NCI-H524 treated with DMSO at 0.1 percent for 48 hours (cell line): Measurements from ENCODE around the gene MYLK3.

Source experiments
- DNase-seq: peaks from one replicate; lab custom pipeline; 2025; lab: John Stamatoyannopoulos, UW

MYLK3 gene

DNA sequence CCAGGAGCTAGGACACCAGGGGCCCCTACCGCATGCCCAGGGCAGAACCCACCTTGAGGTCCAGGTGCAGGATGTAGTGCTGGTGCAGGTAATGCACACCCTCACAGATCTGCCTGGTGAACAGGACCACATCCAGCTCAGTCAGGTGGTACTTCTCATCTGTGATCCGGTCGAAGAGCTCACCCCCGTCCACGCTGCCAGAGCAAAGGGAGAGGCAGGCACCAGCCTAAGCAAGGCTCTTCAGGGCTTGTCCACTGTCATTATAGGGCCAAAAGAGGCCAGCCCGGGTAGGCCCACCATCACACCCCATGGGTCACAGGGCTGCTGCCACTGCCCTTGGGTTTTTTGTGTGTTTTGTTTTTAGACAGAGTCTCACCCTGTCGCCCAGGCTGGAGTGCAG lies 21.0 kb downstream of the MYLK3 start:
- no peak for DNase-seq

DNA sequence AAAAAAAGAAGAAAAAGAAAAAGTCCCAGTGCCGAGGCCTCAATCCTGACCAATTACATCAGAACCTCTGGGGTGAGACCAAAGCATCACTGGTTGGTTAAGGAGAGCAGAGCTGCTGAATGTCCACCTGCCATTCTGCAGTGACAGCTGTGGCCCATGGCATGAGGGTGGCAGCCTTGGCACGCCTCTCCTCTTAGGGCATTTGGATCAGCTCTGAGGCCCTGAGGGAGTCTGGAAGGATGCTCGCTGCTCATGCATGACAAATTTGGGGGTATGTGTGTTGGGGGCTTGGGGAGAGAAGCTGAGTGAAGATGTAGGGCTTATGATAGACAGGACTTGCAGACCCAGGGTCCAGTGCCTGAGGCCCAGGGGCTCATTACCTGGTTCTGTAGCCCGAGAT lies 26.3 kb downstream of the MYLK3 start:
- DNase-seq = no peak

DNA sequence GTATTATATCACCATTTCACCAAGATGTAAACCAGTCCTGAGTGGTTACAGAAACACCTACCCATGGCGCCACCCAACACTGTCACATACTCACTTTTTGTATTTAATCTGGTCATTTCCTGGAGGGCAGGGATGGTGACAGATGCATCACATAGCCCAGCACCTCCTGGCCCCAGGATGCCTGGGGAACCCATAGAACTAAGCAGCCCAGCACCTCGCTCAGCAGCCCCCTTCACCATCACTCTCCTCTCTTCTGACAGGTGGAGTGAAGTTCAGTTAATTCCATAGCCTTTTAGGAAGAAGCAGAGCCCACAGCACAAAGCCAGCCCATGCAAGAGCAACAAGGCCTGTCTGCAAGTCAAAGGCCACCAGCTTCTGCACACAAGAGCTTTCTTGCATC lies 27.5 kb downstream of the MYLK3 start:
- no peak for DNase-seq

DNA sequence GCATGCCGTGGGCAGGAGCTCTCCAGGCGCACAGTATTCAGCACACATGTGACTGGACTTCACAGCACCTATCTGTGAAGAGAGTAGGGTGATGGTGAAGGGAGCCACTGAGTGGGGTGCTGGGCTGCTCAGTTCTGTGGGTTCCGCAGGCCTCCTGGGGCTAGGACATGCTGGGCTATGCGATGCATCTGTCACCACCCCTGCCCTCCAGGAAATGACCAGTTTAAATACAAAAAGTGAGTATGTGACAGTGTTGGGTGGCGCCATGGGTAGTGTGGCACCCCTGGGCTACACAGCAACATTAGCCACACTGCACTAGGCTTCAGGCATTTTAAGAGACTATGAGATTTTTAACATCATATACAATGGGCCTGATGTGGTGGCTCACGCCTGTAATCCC lies 28.6 kb downstream of the MYLK3 start:
- no peak for DNase-seq

DNA sequence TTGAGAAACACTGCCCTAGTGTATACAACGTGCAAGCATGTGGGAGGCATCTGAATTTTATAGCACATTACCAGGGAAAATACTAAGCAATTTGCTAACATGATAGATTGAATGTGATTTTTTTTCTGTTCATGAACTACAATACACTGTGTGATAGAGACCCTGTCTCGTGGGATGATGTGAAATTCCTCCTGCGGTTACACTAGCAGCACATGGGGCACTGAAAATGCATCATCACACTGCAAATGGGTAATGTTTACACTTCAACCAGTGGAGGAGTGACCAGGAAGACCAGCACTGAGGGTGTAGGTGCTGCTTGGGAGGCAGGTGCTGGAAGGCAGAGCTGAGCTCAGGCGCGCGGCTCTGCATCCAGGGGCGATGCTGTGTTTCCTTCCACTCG lies 29.9 kb downstream of the MYLK3 start:
- DNase-seq = no peak

DNA sequence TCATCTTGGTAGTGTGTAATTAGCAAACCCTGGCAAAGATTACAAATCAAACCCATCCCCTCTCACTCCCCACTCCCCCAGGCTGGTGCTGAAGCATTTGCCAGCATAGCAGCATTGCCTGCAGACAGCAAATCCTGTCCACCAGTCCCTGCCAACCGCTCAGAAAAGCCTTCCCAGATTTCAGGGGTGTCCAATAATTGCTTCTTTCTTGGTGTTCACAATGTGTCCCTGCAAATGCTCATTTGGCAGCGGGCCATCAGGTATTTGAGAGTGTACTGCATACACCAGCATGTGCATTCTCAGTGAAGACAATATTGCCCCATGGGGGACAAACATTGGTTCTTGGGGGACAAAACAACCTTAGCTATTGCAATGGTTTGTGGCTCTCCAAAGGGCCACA lies 30.5 kb downstream of the MYLK3 start:
- DNase-seq = no peak

DNA sequence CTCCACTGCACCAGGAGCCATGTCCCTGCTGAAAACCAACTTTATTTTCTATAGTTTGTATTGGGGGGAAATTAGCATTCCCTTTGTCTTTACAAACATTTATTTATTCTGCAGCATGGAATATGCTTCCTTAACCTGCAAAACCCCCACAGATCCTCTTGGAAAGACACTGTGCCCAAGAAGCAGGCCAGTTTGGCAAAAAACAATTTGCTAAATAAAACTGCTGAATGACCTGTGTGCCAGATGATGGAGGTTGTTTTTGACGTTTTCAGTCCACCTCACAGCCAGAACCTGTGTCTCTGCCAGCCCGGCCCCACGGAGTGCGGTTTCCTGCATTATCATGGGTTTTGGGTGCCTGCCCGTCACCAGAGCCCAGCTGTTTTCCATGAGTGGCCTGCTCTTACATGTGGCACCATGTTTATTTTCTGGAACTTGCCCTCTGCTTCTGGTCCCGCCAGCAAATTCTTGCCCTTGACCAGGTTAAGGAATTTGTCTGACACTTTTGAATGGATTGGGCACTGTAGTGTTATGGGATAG lies 32.3 kb downstream of the MYLK3 start:
- DNase-seq = no peak

DNA sequence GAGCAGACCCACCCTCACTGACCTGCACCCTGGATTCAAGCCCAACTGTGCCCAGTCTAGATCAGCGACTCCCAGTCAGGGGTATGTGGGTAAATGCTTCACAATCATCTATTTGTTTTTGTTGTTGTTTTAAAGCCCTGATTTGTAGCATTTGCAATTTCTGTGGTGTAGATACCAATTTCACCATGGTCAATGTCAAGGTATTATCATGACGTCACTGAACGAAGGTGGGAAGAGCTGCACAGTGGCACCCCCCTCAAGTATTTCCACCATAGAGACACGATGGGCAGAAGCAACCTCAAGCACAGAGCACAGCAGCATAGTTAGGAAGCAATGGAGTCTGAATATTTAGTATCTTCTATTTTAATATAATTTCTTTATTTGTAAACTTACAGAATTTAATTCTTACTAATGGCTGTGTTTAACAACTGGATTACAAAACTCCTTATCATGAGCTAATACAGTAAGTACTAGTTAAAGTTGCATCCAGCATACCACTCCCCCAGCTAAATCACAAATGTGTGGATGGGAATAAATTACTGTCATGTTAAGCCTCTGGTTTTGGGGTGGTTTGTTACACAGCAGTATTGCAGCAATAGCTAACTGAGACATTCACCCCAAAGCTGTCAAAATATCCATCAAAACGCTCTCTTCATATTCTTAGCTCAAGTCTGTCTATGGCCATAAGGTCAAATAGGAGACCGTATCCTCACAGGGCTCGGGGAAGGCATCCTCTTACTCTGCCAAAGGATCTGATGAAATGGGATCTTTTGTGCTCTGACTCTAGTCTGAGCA lies 33.1 kb downstream of the MYLK3 start:
- no peak for DNase-seq

DNA sequence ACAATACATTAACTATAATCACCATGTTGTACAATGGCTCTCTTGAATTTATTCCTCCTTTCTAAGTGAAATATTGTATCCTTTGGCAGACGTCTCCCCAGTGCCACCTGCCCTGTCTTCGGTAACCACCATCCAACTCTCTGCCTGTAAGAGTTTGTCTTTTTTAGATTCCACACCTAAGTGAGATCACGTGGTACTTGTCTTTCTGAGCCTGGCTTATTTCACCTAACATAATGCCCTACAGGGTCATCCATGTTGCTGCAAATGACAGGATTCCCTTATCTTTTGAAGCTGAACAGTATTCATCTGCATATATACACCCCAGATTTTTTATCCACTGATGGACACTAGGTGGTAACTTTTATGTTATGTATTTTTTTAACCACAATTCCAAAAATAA lies 34.5 kb downstream of the MYLK3 start:
- no peak for DNase-seq

DNA sequence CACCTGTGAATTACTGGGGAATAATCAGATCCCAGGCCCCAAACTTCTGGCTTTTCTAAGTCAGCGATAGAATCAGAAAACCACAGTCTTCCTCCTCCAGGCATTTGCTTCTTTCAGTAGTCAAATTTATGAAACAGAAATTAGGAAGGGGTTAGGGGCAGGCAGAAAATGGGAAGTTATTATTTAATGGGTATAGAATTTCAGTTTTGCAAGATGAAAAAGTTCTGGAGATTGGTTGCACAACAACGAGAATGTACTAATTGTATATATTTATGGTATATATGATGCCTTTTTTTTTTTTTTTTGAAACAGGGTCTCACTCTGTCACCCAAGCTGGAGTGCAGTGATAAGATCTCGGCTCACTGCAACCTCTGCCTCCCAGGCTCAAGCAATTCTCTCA lies 35.2 kb downstream of the MYLK3 start:
- no peak for DNase-seq

DNA sequence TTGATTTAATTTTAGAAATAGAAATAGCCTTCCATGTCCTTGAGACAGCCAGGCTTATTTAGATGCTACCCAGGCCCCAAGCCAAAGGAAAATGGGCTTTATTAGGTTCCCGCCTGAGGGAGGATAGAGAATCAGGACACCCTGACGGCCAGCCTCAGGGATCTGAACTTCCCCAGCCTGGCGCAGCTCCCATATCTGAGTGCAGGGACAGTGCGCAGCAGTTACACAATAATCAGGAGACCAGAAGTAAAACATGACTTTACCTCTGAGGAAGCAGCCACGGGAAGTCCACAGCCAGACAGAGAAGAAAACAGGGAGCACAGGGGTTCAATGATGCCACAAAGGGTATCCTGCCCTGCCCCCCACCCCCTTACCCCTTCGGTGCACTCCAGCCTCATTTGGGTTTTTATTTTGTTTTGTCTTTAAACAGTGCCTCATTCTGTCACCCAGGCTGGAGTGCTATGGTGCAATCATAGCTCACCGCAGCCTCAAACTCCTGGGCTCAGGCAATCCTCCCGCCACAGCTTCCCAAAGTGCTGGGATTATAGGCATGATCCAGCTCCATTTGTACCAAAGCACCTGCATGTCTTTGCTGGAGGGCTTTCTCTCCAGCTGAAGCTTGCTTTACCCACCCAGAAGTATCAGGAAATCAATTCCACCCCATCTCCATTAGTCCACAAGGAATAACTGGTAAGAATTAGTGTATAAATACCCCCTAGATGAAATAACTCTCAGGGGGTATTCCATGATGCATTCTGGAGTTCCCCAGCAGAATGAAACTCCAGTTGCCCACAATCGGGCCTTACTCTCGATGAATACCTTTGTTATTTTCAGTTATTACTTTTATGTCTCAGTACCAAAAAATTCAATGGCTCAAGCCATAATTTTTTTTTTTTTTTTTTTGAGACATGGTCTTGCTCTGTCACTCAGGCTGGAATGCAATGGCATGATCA lies 36.8 kb downstream of the MYLK3 start:
- DNase-seq = no peak

DNA sequence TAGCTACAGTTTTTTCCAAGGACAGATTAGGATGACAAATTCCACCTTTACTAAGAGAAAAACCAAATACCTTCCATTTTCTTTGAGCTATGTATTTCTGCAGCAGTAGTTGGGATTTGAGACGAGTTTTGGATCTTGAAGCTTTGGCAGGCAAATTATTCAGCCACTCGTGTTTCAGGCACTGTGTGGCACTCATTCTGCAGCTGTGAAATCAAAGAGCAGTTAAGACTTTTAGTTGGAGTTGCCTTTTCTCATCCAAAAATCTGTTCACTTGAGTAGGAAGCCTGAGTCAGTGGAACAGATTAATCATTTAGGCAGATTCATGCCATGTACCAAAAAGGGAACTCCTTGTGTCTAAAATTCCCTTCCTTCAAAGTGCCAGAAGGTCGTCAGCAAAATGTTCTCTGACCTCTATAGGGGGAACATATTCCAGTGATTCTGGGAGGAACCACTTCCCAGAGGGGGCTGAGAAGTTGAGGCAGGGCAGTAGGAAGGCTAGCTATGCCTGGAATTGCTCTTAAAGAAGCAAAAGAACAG lies 38.6 kb downstream of the MYLK3 start:
- no peak for DNase-seq

DNA sequence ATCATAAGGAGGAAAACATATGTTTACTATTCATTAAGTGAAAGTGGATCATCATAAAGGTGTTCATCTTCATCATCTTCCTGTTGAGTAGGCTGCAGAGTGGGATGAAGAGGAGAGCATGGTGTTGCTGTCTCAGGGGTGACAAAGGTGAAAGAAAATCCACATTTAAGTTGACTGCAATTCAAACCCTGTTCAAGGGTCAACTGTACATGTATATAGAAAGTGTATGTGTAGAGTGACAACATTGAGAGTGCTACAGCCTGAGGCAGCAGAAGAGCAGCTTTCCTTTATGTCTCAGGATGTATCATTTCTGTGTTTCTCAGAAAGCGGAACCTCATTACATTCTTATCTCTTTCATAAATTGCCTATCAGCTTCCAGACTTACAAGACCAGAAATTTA lies 41.5 kb downstream of the MYLK3 start:
- no peak for DNase-seq

DNA sequence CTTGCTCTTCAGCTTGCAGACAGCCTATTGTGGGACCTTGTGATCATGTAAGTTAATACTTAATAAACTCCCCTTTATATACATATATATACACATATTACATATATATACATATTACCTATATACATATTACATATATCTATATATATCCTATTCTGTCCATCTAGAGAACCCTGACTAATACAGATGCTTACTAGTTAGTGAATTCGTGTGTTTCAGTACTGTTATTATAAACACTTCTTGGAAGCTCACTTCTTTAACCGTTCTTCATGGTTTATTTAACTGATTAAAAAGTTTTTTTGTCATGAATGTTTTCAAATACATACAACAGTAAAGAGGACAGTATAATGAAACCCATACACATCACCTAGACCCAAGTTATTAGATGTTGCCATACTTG lies 46.1 kb downstream of the MYLK3 start:
- no peak for DNase-seq

DNA sequence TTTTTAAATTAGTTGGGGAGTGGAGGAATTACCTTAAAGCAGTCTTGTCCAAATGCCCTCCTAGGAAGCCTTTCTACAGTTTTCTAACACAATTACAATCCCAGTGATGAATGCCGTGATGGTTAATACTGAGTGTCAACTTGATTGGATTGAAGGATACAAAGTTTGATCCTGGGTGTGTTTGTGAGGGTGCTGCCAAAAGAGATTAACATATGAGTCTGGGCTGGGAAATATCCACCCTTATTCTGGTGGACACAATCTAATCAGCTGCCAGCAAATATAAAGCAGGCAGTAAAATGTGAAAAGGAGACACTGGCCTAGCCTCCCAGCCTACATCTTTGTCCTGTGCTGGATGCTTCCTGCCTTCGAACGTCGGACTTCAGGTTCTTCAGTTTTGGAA lies 46.5 kb downstream of the MYLK3 start:
- no peak for DNase-seq

DNA sequence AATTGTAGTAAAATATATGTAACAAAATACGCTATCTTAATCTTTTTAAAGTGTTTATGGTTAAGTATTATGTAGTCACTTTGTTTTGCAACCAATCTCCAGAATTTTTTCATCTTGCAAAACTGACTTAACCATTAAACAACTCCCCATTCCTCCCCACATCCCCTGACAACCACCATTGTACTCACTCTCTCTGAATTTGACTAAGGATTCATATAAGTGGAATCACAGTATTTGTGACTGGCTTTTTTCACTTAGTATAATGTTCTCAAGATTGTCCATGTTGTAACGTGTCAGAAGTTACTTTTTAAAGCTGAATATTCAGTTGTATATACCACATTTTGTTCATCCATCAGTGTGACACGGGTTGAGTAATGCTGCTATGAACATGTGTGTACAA lies 48.1 kb downstream of the MYLK3 start:
- no peak for DNase-seq

DNA sequence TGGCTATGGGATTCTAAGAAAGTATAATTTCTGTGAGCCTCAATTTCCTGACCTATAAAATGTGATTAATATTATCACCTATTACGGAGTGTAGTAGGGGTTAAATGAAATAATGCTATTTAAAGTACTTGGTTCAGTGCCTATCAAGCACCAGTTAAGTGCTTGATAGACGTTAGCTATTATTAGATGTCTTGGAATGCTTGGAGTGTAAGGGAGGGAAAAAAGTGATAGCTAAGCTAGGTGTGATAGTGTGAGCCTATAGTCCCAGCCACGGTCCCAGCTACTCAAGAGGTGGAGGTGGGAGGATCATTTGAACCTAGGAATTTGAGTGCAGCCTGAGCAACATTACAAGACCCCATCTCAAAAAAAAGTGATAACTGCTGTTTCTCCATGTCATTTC lies 51.2 kb downstream of the MYLK3 start:
- DNase-seq = no peak

DNA sequence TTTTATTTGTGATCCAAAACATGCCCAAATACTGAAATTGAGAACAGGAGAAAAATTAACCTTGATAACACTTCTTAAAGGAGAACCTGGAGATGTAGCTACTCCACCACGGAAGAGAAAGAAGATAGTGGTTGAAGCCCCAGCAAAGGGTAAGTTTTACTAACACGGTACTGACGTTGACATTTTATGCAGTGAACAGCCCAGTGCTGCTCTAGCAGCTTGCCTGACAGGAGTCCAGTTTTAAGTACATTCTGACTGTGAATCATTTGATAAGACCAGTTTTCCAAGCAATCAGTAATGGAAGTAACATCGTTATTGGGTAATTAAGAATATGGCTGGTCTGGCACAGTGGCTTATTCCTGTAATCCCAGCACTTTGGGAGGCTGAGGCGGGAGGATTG lies 52.2 kb downstream of the MYLK3 start:
- no peak for DNase-seq

DNA sequence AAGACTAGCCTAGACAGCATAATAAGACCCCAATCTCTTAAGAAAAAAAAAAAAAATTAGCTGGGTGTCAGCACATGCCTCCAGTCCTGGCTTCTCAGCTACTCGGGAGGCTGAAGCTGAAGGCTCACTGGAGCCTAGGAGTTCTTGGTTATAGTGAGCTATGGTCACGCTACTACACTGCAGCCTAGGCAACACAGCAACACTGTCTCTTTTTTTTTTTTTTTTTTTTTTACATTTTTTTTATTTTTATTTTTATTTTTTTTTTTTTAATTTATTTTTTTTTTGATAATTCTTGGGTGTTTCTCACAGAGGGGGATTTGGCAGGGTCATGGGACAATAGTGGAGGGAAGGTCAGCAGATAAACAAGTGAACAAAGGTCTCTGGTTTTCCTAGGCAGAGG lies 54.5 kb downstream of the MYLK3 start:
- DNase-seq = no peak

DNA sequence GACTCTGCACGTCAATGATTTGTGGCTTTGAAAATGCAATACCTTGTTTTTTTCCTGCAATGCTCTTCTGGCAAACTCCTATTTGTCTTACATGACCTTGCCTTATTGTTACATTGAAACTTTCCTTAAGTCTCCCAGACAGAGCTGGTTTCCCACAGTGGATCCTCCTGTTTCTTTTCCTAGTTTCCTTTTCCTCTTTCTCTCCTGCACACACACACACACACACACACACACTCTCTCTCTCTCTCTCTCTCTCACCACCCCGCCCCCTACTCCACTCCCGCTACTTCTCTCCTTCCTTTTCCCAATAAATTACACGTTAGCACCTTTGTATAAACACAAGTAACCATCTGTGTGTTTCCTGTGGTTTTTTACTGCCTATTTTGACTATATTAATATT lies 56.4 kb downstream of the MYLK3 start:
- no peak for DNase-seq

DNA sequence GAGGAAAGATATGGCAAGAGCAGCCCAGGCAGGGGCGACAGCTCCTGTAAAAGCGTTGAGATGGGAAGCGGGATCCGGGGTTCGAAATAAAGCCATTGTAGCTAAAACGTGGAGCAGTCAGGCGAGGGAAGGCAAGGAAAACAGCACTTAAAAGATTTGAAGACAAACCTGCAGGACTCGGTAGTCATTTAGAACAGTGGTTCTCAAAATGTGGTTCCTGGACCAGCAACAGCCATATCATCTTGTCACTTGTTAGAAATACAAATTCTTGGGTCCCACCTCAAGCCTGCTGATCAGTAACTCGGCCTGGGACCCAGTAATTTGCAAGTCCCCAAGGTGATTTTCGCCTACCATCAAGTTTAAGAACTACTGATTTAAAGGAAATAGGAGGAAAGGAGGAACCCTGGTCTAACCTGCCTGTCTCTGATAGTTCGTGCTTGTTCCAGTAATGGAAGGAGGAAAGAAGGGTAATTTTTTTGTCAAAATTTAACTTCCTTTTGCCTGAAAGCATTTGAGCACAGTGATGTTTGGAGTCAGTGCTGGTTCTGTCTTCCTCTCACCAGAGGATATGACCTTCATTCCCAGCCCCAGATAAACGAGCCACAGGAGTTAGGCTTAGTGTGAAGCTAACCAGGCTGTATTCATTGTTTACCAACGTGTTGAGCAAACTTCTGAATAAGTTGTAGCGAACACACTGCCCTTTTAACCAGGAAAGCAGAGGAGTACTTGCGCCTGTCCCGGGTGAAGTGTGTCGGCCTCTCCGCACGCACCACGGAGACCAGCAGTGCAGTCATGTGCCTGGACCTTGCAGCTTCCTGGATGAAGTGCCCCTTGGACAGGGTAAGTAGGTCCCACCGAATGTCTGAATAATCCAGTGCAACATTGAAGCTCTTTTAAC lies 57.6 kb downstream of the MYLK3 start:
- DNase-seq = no peak
